Hepatocyte (in vitro differentiated cells): ENCODE data around the gene LSG1. TPM values are rescaled to one million over a fixed set of nuclear protein-coding genes. Genes with fewer than 3 reads are reported as not detected.

ENCODE experiments used
- DNase-seq: peaks from one replicate; pipeline ENCODE4 v3.0.0-alpha.2; 2016; ENCODE audit warnings: low spot score
- H2AFZ ChIP-seq: fragments of 200-600 bp; sonication (generic); 2 replicates; pipeline ENCODE4 v1.6.0; 2016; ENCODE audit warnings: antibody characterized with exemption, mild to moderate bottlenecking
- H3K27ac ChIP-seq: fragments of 200-600 bp; sonication (generic); 2 replicates; pipeline ENCODE4 v1.5.1; 2016; ENCODE audit warnings: mild to moderate bottlenecking
- H3K27me3 ChIP-seq: fragments of 200-600 bp; sonication (generic); 2 replicates; pipeline ENCODE4 v1.6.1; 2016
- H3K36me3 ChIP-seq: fragments of 200-600 bp; sonication (generic); replicated peaks from 2 replicates; pipeline ENCODE4 v1.5.1; 2016; ENCODE audit warnings: low read depth; ENCODE audit not compliant: insufficient read depth
- H3K4me1 ChIP-seq: fragments of 200-600 bp; sonication (generic); 2 replicates; pipeline ENCODE4 v1.5.1; 2016; ENCODE audit warnings: mild to moderate bottlenecking, moderate library complexity; ENCODE audit not compliant: insufficient read depth
- H3K4me2 ChIP-seq: fragments of 200-600 bp; sonication (generic); 2 replicates; pipeline ENCODE4 v1.6.0; 2016
- H3K4me3 ChIP-seq: fragments of 200-600 bp; sonication (generic); 2 replicates; pipeline ENCODE4 v1.5.1; 2016; ENCODE audit warnings: mild to moderate bottlenecking
- H3K79me2 ChIP-seq: fragments of 200-600 bp; sonication (generic); 2 replicates; pipeline ENCODE4 v1.6.0; 2017; ENCODE audit warnings: mild to moderate bottlenecking
- H3K9me2 ChIP-seq: fragments of 200-600 bp; sonication (generic); replicated peaks from 2 replicates; pipeline ENCODE4 v1.6.0; 2017; ENCODE audit warnings: mild to moderate bottlenecking; ENCODE audit not compliant: insufficient read depth
- H3K9me3 ChIP-seq: fragments of 200-600 bp; sonication (generic); 2 replicates; pipeline ENCODE4 v1.5.1; 2016; ENCODE audit warnings: low read depth, mild to moderate bottlenecking
- H4K20me1 ChIP-seq: fragments of 200-600 bp; sonication (generic); 2 replicates; pipeline ENCODE4 v1.6.0; 2016; ENCODE audit warnings: mild to moderate bottlenecking; ENCODE audit not compliant: insufficient read depth, poor library complexity, severe bottlenecking
- EZH2 ChIP-seq: fragments of 200-600 bp; sonication (generic); IDR thresholded peaks from 2 replicates; pipeline ENCODE4 v1.6.1; 2016; ENCODE audit warnings: antibody characterized with exemption, mild to moderate bottlenecking, borderline replicate concordance
- EZH2phosphoT487 ChIP-seq: fragments of 200-600 bp; sonication (generic); IDR thresholded peaks from one replicate; pipeline ENCODE4 v1.6.1; 2018; ENCODE audit warnings: antibody characterized with exemption, mild to moderate bottlenecking, low read depth, moderate library complexity; ENCODE audit not compliant: unreplicated experiment, severe bottlenecking
- WGBS: methylation state at CpG from one replicate; pipeline ENCODE4 v1.1.6; 2016; ENCODE audit warnings: low lambda C conversion rate; ENCODE audit errors: missing lambda C conversion rate; 5-methylcytosine and 5-hydroxymethylcytosine counted together
- polyA plus RNA-seq: library from polyadenylated mRNA; unstranded; fragments of >200 nt; fragmentation: Nextera tagmentation; extraction: Ambion mirVana; gene quantifications from 2 replicates; pipeline ENCODE4 v1.2.1, GENCODE V29; 2016
- total RNA-seq: library from RNA; depleted of rRNA; stranded (reverse); fragments of >200 nt; gene quantifications from 2 replicates; pipeline ENCODE4 v1.2.3, GENCODE V29; 2014
- TF ChIP-seq, protein P1 (sequence below): fragments of 200-600 bp; sonication (generic); IDR thresholded peaks from 2 replicates; pipeline ENCODE4 v1.5.1; 2016; ENCODE audit warnings: antibody characterized with exemption, mild to moderate bottlenecking; ENCODE audit not compliant: poor library complexity

The LSG1 gene
- total and polyA plus RNA-seq, 2 experiments from 2014 or later, result 27.0 to 29.5 TPM

DNA sequence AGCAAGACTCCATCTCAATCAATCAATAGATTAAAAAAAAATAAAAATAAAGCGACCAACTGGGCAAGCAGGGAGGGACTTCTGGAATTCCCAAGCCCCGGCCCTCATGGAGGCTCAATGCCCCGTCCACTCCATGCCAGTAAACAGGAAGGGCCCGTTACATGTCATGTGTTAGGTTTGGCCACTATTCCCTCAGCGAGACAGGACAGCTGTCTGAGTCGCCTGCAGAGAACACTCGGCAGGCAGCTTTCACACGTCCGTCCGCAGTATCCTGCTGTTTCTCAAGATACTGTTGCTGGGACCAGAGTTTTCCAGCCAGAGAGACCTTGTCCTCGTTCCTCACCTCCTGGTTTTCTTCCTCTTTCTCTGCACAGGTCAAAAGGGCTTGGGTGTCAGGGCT is 56.8 kb downstream of the LSG1 start:
- TF ChIP-seq EZH2phosphoT487 (no peak), EZH2 (no peak)
- TF ChIP-seq, protein P1, sequence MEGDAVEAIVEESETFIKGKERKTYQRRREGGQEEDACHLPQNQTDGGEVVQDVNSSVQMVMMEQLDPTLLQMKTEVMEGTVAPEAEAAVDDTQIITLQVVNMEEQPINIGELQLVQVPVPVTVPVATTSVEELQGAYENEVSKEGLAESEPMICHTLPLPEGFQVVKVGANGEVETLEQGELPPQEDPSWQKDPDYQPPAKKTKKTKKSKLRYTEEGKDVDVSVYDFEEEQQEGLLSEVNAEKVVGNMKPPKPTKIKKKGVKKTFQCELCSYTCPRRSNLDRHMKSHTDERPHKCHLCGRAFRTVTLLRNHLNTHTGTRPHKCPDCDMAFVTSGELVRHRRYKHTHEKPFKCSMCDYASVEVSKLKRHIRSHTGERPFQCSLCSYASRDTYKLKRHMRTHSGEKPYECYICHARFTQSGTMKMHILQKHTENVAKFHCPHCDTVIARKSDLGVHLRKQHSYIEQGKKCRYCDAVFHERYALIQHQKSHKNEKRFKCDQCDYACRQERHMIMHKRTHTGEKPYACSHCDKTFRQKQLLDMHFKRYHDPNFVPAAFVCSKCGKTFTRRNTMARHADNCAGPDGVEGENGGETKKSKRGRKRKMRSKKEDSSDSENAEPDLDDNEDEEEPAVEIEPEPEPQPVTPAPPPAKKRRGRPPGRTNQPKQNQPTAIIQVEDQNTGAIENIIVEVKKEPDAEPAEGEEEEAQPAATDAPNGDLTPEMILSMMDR, result no peak
- no peak for DNase-seq
- Histone ChIP-seq H3K79me2 (no peaks in the 10 kb centered on the region), H2AFZ (no peak overlapping the region), H3K4me1 (no peaks in the 10 kb centered on the region), H4K20me1 (no peaks in the 10 kb centered on the region), H3K27ac (no peak overlapping the region), H3K27me3 (no peaks in the 10 kb centered on the region), H3K4me3 (no peak overlapping the region), H3K36me3 (no peaks in the 10 kb centered on the region), H3K9me3 (no peaks in the 10 kb centered on the region), H3K4me2 (no peak overlapping the region), H3K9me2 (no peaks in the 10 kb centered on the region)
- 85% methylated on average over 11 of the region's 11 CpGs for WGBS

DNA sequence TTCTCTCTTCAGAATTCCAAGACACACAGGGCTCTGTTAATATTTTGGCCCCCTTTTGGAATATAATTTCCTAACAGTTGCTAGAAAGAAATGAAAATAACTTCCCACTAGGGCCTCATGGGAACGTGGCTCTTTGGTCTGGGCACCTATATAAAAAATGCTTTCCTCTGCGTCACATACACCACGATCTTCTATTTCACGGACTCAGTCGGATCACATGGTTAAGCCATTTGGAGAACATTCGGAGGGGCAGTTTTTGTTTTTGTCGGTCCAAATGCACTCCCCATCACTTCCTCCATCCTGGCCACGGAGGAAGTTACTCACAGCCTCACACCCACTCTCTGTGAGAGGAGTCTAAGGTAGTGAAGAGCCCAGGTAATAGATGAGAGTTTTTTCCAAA is 59.8 kb downstream of the LSG1 start:
- Histone ChIP-seq H3K9me3 (no peaks in the 10 kb centered on the region), H3K36me3 (no peaks in the 10 kb centered on the region), H3K79me2 (no peaks in the 10 kb centered on the region), H3K27ac (no peak overlapping the region), H3K9me2 (no peaks in the 10 kb centered on the region), H3K4me1 (no peaks in the 10 kb centered on the region), H4K20me1 (no peaks in the 10 kb centered on the region), H3K4me3 (no peak overlapping the region), H2AFZ (no peak overlapping the region), H3K4me2 (no peak overlapping the region), H3K27me3 (no peaks in the 10 kb centered on the region)
- TF ChIP-seq EZH2 (no peak), EZH2phosphoT487 (no peak)
- TF ChIP-seq, protein P1, result no peak
- WGBS, result 90% methylated on average over 8 of the region's 8 CpGs
- DNase-seq, result no peak

DNA sequence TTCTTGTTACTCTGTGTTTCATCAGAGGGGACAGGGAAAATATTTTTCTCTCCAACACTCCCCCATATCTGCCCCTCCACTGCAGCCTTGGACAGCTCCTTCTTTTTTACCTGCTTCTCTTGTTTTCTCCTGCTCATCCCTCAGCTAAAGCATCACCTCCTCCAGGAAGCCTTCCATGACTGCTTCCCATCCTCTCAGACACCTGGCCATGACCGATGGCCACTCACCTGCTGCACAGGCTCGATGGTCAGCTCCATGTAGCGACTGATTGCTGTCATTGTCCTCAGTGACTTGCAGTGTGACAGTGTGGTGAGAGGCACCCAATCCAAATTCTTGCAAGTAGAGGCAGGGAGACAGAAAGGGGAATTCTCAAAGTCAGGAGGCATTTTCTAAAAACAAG is 61.3 kb downstream of the LSG1 start:
- no peaks in the 10 kb centered on the region for H3K79me2 ChIP-seq
- no peaks in the 10 kb centered on the region for H3K4me1 ChIP-seq
- H3K27me3 ChIP-seq, result no peaks in the 10 kb centered on the region
- H3K36me3 ChIP-seq, result no peaks in the 10 kb centered on the region
- no peaks in the 10 kb centered on the region for H3K9me3 ChIP-seq
- no peak for DNase-seq
- no peak overlapping the region for H3K4me3 ChIP-seq
- no peaks in the 10 kb centered on the region for H4K20me1 ChIP-seq
- no peak overlapping the region for H3K4me2 ChIP-seq
- H3K9me2 ChIP-seq, result no peaks in the 10 kb centered on the region
- 100% methylated on average over 3 of the region's 3 CpGs for WGBS
- TF ChIP-seq, protein P1, result no peak
- TF ChIP-seq EZH2, result no peak
- no peak for TF ChIP-seq EZH2phosphoT487
- no peak overlapping the region for H2AFZ ChIP-seq
- no peak overlapping the region for H3K27ac ChIP-seq

DNA sequence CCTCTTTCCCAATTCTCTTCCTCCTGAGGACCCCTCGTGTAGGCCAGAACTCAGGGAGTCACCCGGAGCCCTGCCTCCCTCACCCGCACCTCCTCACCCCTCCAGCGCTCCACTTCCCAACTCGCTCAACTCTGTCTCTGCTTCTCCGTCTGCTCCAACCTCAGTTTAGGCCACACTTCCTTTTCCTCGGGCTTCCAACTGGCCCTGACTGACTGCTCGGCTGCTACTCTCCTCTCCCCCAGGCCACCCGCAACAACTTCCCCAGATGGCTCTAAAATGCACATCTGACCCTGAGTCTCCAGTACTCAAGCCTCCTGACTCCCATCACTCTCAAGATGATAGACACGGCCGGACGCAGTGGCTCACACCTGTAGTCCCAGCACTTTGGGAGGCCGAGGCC is 62.4 kb downstream of the LSG1 start:
- no peaks in the 10 kb centered on the region for H3K9me3 ChIP-seq
- no peaks in the 10 kb centered on the region for H3K27me3 ChIP-seq
- H3K27ac ChIP-seq, result no peak overlapping the region
- H3K4me3 ChIP-seq, result no peak overlapping the region
- H3K9me2 ChIP-seq, result no peaks in the 10 kb centered on the region
- H4K20me1 ChIP-seq, result no peaks in the 10 kb centered on the region
- DNase-seq, result no peak
- H3K4me1 ChIP-seq, result no peaks in the 10 kb centered on the region
- H2AFZ ChIP-seq, result no peak overlapping the region
- H3K4me2 ChIP-seq, result no peak overlapping the region
- no peak for TF ChIP-seq EZH2
- TF ChIP-seq EZH2phosphoT487, result no peak
- TF ChIP-seq, protein P1, result no peak
- no peaks in the 10 kb centered on the region for H3K36me3 ChIP-seq
- H3K79me2 ChIP-seq, result no peaks in the 10 kb centered on the region
- WGBS, result 96% methylated on average over 13 of the region's 13 CpGs
